HG03457 (cell line): ENCODE results near the gene STPG4.

Experiments used
- ATAC-seq: cut with Tn5 transposase; IDR thresholded peaks from one replicate; pipeline ENCODE4 v1.9.1; 2021; ENCODE audit warnings: moderate number of reproducible peaks; ENCODE audit not compliant: unreplicated experiment

The STPG4 gene

DNA sequence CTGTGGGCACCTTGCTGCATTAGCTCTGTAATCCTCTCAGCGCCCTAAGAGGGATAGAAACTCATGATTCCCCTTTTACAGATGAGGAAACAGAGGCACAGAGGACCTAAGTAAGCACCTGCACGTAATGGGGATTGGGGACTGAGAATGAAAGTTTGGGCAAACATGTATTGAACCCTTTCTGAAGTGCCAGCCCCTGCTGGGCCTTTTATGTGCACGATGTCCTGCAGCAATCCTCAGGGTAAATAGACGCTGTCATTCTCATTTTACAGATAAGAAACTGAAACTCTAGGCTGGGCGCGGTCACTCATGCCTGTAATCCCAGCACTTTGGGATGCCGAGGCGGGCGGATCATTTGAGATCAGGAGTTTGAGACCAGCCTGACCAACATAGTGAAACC, 117.4 kb downstream of the STPG4 start:
- ATAC-seq = no peak
